OCI-LY1 (cell line): ENCODE results near the gene CHN2.

ENCODE experiments used
- CTCF ChIP-seq: fragments of 200-600 bp; sonication (generic), shearing (Covaris generic); IDR thresholded peaks from 2 replicates; pipeline ENCODE4 v1.5.1; 2017; ENCODE audit warnings: mild to moderate bottlenecking, antibody characterized with exemption, low read length, moderate library complexity, mixed read lengths
- EZH2 ChIP-seq: fragments of 200-600 bp; sonication (generic), shearing (Covaris generic); IDR thresholded peaks from 2 replicates; pipeline ENCODE4 v1.8.0; 2017; ENCODE audit warnings: borderline replicate concordance, mixed run types, mild to moderate bottlenecking, antibody characterized with exemption, low read length, moderate library complexity, mixed read lengths

DNA sequence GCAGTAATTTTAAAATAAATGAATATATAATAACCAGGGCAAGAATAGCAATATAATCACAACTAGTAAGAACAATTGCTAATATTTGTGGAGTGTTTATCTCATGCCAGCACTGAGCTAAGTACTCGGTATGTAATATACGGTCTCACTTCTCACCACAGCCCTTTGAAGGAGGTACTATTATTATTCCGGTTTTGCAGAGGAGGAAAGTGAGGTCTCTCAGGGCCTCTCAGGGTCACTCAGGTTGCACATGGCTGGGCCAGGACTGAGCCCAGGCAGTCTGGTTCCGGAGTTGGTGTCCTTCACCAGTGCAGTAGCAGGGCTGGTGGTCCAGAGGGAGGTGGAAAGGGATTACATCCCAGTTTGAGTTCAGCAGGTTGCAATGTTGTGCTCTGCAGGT lies 80.9 kb downstream of the CHN2 start:
- TF ChIP-seq CTCF (no peak), EZH2 (no peak)
